NCI-H2107 treated with DMSO at 0.1 percent for 48 hours (cell line): ENCODE data around the gene MYH7B.

Source experiments
- DNase-seq: peaks from one replicate; lab custom pipeline; 2025; ENCODE audit not compliant: unreplicated experiment; lab: John Stamatoyannopoulos, UW

Gene MYH7B

GRCh38 chr20:34955231-34956040 lies at the start of gene MYH7B, which contains the start of gene GSS:
Gene MYH7B (plus strand): TSS chr20:34955868. CDS start chr20:34978006, 22,138 bp downstream.
Gene GSS (minus strand): TSS chr20:34955806. CDS start chr20:34951852, 3,954 bp downstream.
- peak; percentile 68 for DNase-seq

- DNase-seq, result no peak
These were observed 47.8 kb upstream of the MYH7B start for GRCh38 chr20:34907616-34908469.

GRCh38 chr20:34915131-34915530 lies 40.5 kb upstream of the MYH7B start:
- DNase-seq, result no peak

- DNase-seq, result no peak
These were observed 39.8 kb upstream of the MYH7B start for GRCh38 chr20:34915749-34916455.

GRCh38 chr20:34916774-34917354 lies 38.8 kb upstream of the MYH7B start:
- no peak for DNase-seq

- no peak for DNase-seq
These were observed 35.6 kb upstream of the MYH7B start for GRCh38 chr20:34920055-34920454.

GRCh38 chr20:34921436-34921835 lies 34.2 kb upstream of the MYH7B start:
- DNase-seq, result no peak

GRCh38 chr20:34922654-34923381 lies 32.9 kb upstream of the MYH7B start:
- DNase-seq, result no peak

- no peak for DNase-seq
These were observed 32.3 kb upstream of the MYH7B start for GRCh38 chr20:34923414-34923813.

GRCh38 chr20:34925341-34925740 lies 30.3 kb upstream of the MYH7B start:
- DNase-seq, result no peak

- DNase-seq, result no peak
These were observed 29.7 kb upstream of the MYH7B start for GRCh38 chr20:34925981-34926380.

- DNase-seq, result no peak
These were observed 29.1 kb upstream of the MYH7B start for GRCh38 chr20:34926581-34926980.

GRCh38 chr20:34927736-34928135 lies 27.9 kb upstream of the MYH7B start:
- no peak for DNase-seq

- DNase-seq, result no peak
These were observed 27.3 kb upstream of the MYH7B start for GRCh38 chr20:34928411-34928810.

- no peak for DNase-seq
These were observed 23.9 kb upstream of the MYH7B start for GRCh38 chr20:34931771-34932170.

GRCh38 chr20:34938466-34939163 lies 17.1 kb upstream of the MYH7B start:
- DNase-seq, result no peak

- DNase-seq, result no peak
These were observed 15.6 kb upstream of the MYH7B start for GRCh38 chr20:34940081-34940481.

- no peak for DNase-seq
These were observed 14.4 kb upstream of the MYH7B start for GRCh38 chr20:34941226-34941625.

GRCh38 chr20:34942301-34942700 lies 13.4 kb upstream of the MYH7B start:
- DNase-seq, result no peak
